Fibroblast of the aortic adventitia (primary cell): ENCODE results near the gene MPZL3. TPM values are rescaled to one million over a fixed set of nuclear protein-coding genes. Genes with fewer than 3 reads are reported as not detected.

Source experiments
- DNase-seq: peaks from one replicate; pipeline ENCODE4 v3.0.0-alpha.2; 2010; ENCODE audit warnings: low read depth
- H3K4me3 ChIP-seq: 2 replicates; pipeline ENCODE4 v1.5.1; 2011; ENCODE audit warnings: low read depth, mild to moderate bottlenecking, control low read depth, low read length, moderate library complexity
- CTCF ChIP-seq: IDR thresholded peaks from 2 replicates; pipeline ENCODE4 v1.5.1; 2011; ENCODE audit warnings: mild to moderate bottlenecking, low read length, control low read depth, inconsistent platforms; ENCODE audit not compliant: insufficient read depth
- total RNA-seq: library from RNA; depleted of rRNA; stranded (reverse); fragments of >200 nt; gene quantifications from 2 replicates; pipeline ENCODE4 v1.2.3, GENCODE V29; 2012; ENCODE audit warnings: low replicate concordance

The MPZL3 gene
- total RNA-seq, 1 donor = 0.45 TPM

GRCh38 chr11:118241764-118242098 is 10.4 kb downstream of the MPZL3 start:
- TF ChIP-seq CTCF = no peak
- H3K4me3 ChIP-seq = no peak overlapping the region
- no peak for DNase-seq

GRCh38 chr11:118240999-118241763 is 11.0 kb downstream of the MPZL3 start:
- H3K4me3 ChIP-seq = no peak overlapping the region
- peak; percentile 63 for DNase-seq
- TF ChIP-seq CTCF = no peak

- no peak for DNase-seq
- no peak for TF ChIP-seq CTCF
- H3K4me3 ChIP-seq = no peak overlapping the region
Measured at GRCh38 chr11:118239509-118240205, 12.5 kb downstream of the MPZL3 start.

GRCh38 chr11:118238929-118239328 is 13.2 kb downstream of the MPZL3 start:
- H3K4me3 ChIP-seq = no peak overlapping the region
- TF ChIP-seq CTCF = no peak
- DNase-seq = no peak

DNA sequence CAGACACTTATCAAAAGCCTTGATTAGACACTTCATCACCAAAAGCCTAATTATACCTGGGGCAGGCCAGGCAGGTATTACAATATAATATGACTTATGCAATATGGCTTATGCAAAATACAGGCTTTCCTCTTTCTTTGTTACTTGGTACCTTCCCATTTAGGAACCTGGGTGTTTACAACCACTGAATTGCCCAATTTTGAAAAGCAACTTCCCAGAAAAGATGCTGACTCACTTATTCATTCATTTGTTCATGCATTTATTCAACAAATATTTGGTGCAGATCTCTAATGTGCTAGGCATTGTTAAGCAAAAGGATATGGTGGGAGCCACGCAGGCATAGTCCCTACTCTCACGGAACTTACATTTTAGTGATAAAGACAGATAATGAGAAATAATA is 13.7 kb downstream of the MPZL3 start:
- TF ChIP-seq CTCF = no peak
- no peak overlapping the region for H3K4me3 ChIP-seq
- no peak for DNase-seq

- H3K4me3 ChIP-seq = no peak overlapping the region
- no peak for TF ChIP-seq CTCF
- DNase-seq = no peak
Measured at GRCh38 chr11:118236170-118236569, 16.0 kb downstream of the MPZL3 start.

GRCh38 chr11:118234833-118235232 is 17.3 kb downstream of the MPZL3 start:
- H3K4me3 ChIP-seq = no peak overlapping the region
- no peak for DNase-seq
- TF ChIP-seq CTCF = no peak
